HG03159 (cell line): ENCODE data around the gene EFCAB11.

Source experiments
- ATAC-seq: cut with Tn5 transposase; IDR thresholded peaks from one replicate; pipeline ENCODE4 v1.9.1; 2021; ENCODE audit warnings: mild to moderate bottlenecking, moderate library complexity; ENCODE audit not compliant: unreplicated experiment

The EFCAB11 gene

GRCh38 chr14:89828471-89829165 lies 125.9 kb downstream of the EFCAB11 start:
- no peak for ATAC-seq

GRCh38 chr14:89827265-89827664 lies 127.3 kb downstream of the EFCAB11 start:
- no peak for ATAC-seq

GRCh38 chr14:89826596-89826995 lies 127.9 kb downstream of the EFCAB11 start:
- ATAC-seq = no peak

- ATAC-seq = no peak
Measured at GRCh38 chr14:89823743-89824142, 130.8 kb downstream of the EFCAB11 start.

- ATAC-seq = no peak
Measured at GRCh38 chr14:89814126-89814525, 140.4 kb downstream of the EFCAB11 start.

GRCh38 chr14:89813617-89814031 lies 140.9 kb downstream of the EFCAB11 start:
- no peak for ATAC-seq

GRCh38 chr14:89811954-89812575 lies 142.5 kb downstream of the EFCAB11 start:
- no peak for ATAC-seq

GRCh38 chr14:89810101-89810500 lies 144.4 kb downstream of the EFCAB11 start:
- ATAC-seq = no peak

GRCh38 chr14:89807892-89808291 lies 146.6 kb downstream of the EFCAB11 start:
- ATAC-seq = no peak

- no peak for ATAC-seq
Measured at GRCh38 chr14:89807151-89807550, 147.4 kb downstream of the EFCAB11 start.

- ATAC-seq = no peak
Measured at GRCh38 chr14:89806451-89806850, 148.1 kb downstream of the EFCAB11 start.

GRCh38 chr14:89805501-89805900 lies 149.0 kb downstream of the EFCAB11 start:
- ATAC-seq = no peak

GRCh38 chr14:89803542-89803941 lies 151.0 kb downstream of the EFCAB11 start:
- ATAC-seq = no peak

GRCh38 chr14:89801136-89801535 lies 153.4 kb downstream of the EFCAB11 start:
- no peak for ATAC-seq

GRCh38 chr14:89798212-89798773 lies 156.2 kb downstream of the EFCAB11 start:
- ATAC-seq = no peak

GRCh38 chr14:89797148-89797547 lies 157.4 kb downstream of the EFCAB11 start:
- no peak for ATAC-seq

GRCh38 chr14:89794096-89794495 lies 160.4 kb downstream of the EFCAB11 start:
- no peak for ATAC-seq

GRCh38 chr14:89793367-89793716 lies 161.2 kb downstream of the EFCAB11 start:
- no peak for ATAC-seq

- ATAC-seq = no peak
Measured at GRCh38 chr14:89792489-89793366, 161.8 kb downstream of the EFCAB11 start.

- ATAC-seq = no peak
Measured at GRCh38 chr14:89787525-89787924, 167.0 kb downstream of the EFCAB11 start.

- no peak for ATAC-seq
Measured at GRCh38 chr14:89781046-89781445, 173.5 kb downstream of the EFCAB11 start.
